Stimulated activated CD4-positive, alpha-beta T cell treated with anti-CD3 and anti-CD28 coated beads, TNF-alpha, amount 100 ng/mL, for 24 hours (primary cell): Measurements from ENCODE around the gene SLC6A3.

Experiments used
- DNase-seq, 3 experiments: peaks; one replicate each; pipeline ENCODE4 v3.0.0-alpha.2; 2020; ENCODE audit warnings: low read depth in 3 of 3

SLC6A3 gene

GRCh38 chr5:1445313-1445688, at the start of gene SLC6A3:
TSS of gene SLC6A3 (minus strand) at chr5:1445440. CDS start at chr5:1443197, 2,243 bp downstream.
- DNase-seq = peak in 1 of 3 experiments; percentile 41

- DNase-seq = no peak
Measured at GRCh38 chr5:1493941-1494340, 48.7 kb upstream of the SLC6A3 start.

GRCh38 chr5:1493413-1493812, 48.2 kb upstream of the SLC6A3 start:
- no peak for DNase-seq

GRCh38 chr5:1492757-1493156, 47.5 kb upstream of the SLC6A3 start:
- DNase-seq = no peak

- no peak for DNase-seq
Measured at GRCh38 chr5:1490376-1490775, 45.1 kb upstream of the SLC6A3 start.

- no peak for DNase-seq
Measured at GRCh38 chr5:1489754-1490153, 44.5 kb upstream of the SLC6A3 start.

GRCh38 chr5:1488882-1489680, 43.8 kb upstream of the SLC6A3 start:
- DNase-seq = peak in 1 of 3 experiments; percentile 56

- no peak for DNase-seq
Measured at GRCh38 chr5:1487079-1487764, 42.0 kb upstream of the SLC6A3 start.

GRCh38 chr5:1486271-1486670, 41.0 kb upstream of the SLC6A3 start:
- no peak for DNase-seq

- no peak for DNase-seq
Measured at GRCh38 chr5:1485579-1486118, 40.4 kb upstream of the SLC6A3 start.

- no peak for DNase-seq
Measured at GRCh38 chr5:1484730-1485578, 39.7 kb upstream of the SLC6A3 start.

- DNase-seq = no peak
Measured at GRCh38 chr5:1483856-1484729, 38.9 kb upstream of the SLC6A3 start.

GRCh38 chr5:1483064-1483463, 37.8 kb upstream of the SLC6A3 start:
- no peak for DNase-seq

GRCh38 chr5:1481959-1482331, 36.7 kb upstream of the SLC6A3 start:
- no peak for DNase-seq

GRCh38 chr5:1481266-1481958, 36.2 kb upstream of the SLC6A3 start:
- DNase-seq = no peak

GRCh38 chr5:1480806-1481205, 35.6 kb upstream of the SLC6A3 start:
- no peak for DNase-seq

GRCh38 chr5:1480217-1480616, 35.0 kb upstream of the SLC6A3 start:
- DNase-seq = no peak

GRCh38 chr5:1479581-1480188, 34.4 kb upstream of the SLC6A3 start:
- peak in 1 of 3 experiments; percentile 22 for DNase-seq

GRCh38 chr5:1479066-1479465, 33.8 kb upstream of the SLC6A3 start:
- no peak for DNase-seq
